Measurements from ENCODE around the gene CFC1.
"Not testable (repeated sequence)": the region's sequence is repeated elsewhere in the genome, so short reads cannot be mapped to it uniquely, and the experiment has no call there.

The CFC1 gene

DNA sequence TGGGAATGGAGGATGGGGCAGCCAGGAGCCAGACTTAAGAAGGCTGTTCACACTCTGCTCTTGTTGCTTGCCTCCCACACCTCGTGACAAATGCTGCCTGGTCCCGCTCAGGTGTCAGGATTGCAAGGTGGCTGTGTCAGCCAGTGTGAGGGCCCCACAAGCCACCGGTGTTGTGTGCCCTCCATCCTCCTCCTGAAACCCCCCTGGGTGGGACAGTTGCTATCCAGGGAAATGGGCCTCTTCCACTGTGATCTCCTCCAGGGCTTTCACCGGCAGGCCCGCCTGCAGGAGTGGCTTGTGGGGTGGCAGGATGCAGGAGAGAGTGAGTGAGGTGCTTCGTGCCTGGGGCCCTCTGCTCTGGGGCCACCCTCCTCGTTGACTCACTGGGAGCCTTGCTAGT, 16.4 kb downstream of the CFC1 start:
- not testable (repeated sequence) for DNase-seq

DNA sequence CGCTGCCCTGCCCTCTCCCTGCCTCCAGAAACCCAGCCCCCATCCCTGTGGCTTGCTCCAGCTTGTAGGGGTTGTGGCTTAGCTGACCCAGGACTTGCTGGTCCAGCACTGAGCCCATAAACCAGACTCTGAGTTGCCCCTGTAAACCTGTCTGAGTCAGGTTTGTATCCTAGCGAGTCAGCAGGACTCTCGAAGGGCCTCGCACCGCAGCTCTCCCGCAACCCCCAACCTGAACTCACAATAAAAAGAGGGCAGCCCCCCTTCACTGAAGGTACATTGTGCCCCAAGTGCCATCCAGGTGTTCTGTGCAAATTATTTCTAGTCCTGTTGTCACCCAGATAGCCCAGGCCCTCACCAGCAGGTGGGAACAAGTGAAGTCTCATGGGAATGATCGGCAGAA, 17.9 kb downstream of the CFC1 start:
- DNase-seq = not testable (repeated sequence)

DNA sequence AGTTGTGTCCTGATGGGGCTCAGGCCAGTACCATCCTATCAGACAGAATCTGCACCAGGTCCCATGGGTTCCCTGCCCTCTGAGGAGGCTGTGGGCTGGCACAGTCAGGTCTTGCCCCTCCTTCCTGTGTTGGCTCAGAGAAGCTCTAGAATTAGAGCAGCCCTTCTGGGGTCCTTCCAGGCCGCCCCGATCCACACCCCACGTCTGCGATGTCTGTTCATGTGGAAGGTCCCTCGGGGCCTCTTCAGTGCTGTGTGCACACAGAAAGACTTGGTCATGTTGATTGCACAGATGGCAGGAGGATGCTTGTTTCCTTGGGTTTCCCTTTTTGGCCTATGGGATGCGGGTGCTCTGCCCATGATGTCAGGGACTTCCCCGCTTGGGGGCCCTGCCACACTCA, 20.3 kb downstream of the CFC1 start:
- DNase-seq = not testable (repeated sequence)

DNA sequence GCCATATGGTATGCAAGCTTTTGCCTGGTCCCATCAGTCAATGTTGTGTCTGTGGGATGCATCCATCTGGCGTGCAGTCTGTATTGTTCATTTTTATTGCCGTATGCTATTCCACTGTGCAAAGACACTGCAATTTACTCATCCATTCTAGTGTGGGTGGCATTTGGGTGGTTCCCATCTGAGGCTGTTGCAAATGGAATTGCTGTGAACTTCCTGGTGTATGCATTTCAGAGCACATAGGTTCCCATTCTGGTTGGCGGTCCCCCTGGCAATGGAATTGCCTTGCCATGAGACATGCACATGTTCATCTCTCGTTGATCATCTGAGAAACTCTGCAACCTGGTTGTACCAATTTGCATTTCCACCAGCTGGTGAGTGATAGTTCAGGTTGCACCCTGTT, 21.8 kb downstream of the CFC1 start:
- DNase-seq = not testable (repeated sequence)

DNA sequence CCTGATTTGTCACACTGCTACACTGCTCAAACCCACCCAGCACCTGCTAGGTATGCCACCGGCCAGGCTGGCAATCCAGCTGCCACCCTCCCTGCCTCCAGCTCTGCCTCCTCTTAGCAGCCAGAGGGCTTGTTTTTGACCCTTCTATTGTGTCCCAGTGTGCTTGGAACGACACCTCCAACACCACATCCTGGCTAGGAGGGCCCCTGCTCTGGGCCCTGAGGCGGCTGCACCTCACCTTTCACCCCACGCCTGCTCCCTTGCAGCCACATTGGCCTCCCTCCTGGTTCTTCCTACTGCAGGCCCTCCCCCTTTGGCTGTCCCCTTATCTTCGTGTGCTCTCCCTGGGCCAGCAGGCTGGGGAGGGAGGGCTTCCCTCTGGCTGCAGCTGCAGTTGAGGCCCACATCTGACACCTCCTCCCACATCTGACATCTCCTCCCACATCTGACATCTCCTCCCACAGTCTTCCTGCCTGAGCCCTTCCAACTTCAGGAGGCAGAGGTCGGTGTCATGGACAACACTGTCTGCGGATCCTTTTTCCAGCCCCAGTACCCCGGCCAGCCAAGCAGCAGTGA, 23.1 kb downstream of the CFC1 start:
- not testable (repeated sequence) for DNase-seq

DNA sequence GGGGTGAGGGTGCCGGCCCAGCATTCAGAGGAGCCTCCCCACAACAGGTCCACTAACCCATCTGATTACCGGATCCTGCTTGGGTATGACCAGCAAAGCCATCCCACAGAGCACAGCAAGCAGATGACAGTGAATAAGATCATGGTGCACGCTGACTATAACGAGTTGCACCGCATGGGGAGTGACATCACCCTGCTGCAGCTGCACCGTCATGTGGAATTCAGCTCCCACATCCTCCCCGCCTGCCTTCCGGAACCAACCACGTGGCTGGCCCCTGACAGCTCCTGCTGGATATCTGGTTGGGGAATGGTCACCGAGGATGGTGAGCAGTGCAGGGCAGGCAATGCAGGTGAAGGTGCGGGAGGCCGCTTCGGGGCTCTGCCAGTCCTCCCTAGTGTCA, 25.1 kb downstream of the CFC1 start:
- not testable (repeated sequence) for DNase-seq

DNA sequence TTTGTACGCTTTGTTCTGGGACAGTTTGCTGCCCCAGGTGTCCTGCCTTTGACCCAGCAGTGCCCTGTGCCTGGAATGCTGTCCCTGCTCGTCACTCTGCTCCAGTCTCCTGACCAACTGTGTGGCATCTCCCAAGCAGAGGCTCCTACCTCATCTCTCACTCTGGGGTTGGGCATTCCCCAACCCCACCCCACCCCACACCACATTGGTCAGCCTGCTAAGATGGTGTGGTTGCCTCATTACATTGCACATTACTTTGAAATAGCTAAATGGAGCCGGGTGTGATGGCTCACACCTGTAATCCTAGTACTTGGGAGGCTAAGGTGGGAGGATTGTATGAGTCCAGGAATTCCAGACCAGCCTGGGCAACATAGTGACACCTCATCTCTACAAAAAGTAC, 27.4 kb downstream of the CFC1 start:
- DNase-seq = not testable (repeated sequence)

DNA sequence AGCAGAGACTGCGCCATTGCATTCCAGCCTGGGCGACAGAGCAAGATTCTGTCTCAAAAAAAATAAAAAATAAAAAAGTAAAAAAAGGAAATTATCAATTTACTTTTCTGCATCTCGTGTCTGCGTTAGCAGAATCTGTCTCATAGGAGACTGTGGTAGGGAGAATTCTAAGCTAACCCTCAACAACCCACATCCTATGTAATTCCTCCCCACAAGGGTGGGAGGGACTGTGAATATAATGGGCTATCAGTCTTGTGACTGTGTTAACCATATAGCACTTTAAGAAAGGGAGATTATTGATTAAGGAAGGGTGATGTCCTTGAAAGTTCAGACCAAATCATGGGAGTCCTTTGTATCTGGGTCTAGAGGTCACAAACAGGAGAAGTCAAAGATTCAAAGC, 33.2 kb downstream of the CFC1 start:
- DNase-seq = not testable (repeated sequence)

DNA sequence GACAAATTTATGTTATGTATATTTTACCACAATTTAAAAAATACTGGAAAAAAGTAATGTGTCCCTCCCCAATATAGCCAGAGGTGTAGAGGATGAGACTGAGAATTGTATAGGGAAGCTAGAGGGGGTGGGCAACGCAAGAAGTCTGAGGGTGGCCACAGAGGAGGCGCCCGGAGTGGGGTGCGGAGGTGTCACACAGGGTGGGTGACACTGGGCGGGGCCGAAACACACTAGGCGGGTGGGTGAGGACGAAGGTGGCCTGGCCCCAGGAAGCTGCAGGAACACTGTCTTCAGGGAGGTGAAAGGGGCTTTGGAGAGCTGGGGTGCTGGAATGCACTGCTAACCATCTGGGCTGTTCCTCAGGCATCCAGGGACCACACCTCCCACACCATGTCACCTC, 42.9 kb downstream of the CFC1 start:
- DNase-seq = not testable (repeated sequence)

DNA sequence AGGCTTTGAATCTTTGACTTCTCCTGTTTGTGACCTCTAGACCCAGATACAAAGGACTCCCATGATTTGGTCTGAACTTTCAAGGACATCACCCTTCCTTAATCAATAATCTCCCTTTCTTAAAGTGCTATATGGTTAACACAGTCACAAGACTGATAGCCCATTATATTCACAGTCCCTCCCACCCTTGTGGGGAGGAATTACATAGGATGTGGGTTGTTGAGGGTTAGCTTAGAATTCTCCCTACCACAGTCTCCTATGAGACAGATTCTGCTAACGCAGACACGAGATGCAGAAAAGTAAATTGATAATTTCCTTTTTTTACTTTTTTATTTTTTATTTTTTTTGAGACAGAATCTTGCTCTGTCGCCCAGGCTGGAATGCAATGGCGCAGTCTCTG, 45.2 kb downstream of the CFC1 start:
- not testable (repeated sequence) for DNase-seq

DNA sequence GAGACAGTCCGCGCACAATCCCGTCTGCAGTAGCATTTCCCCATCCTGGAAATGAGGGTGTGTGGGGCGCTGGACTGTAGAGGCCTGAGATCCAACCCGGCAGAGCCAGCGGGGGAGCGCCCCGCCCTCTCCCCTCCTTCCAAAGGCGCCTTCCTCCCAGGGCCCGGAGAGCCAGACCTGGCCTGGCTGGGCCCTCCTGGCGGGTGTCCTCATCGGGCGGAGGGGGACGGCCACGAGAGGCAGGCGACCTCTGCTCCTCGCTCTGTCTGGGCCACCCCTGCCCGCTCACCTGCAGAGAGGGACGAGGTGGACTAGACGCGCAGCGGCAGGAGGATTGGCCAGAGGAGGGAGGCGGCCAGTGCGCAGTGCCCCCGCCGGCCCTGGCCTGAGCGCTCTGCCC, 49.9 kb downstream of the CFC1 start:
- DNase-seq = not testable (repeated sequence)

DNA sequence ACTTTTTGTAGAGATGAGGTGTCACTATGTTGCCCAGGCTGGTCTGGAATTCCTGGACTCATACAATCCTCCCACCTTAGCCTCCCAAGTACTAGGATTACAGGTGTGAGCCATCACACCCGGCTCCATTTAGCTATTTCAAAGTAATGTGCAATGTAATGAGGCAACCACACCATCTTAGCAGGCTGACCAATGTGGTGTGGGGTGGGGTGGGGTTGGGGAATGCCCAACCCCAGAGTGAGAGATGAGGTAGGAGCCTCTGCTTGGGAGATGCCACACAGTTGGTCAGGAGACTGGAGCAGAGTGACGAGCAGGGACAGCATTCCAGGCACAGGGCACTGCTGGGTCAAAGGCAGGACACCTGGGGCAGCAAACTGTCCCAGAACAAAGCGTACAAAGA, 51.0 kb downstream of the CFC1 start:
- DNase-seq = not testable (repeated sequence)

DNA sequence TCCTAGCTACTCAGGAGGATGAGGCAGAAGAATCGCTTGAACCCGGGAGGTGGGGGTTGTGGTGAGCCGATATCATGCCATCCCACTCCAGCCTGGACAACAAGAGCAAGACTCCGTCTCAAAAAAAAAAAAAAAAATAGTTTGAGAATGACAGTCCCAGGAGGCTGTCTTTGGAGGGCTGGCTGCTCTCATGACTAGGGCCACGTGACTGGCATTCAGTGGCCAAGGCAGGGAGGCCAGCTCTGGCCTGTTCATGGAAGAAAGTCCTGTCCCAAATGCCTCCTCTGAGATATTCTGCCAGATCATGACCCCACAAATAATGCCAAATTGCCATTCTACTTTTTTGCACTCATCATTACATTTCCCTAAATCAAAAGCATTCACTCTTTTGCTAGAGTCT, 54.4 kb downstream of the CFC1 start:
- DNase-seq = not testable (repeated sequence)

DNA sequence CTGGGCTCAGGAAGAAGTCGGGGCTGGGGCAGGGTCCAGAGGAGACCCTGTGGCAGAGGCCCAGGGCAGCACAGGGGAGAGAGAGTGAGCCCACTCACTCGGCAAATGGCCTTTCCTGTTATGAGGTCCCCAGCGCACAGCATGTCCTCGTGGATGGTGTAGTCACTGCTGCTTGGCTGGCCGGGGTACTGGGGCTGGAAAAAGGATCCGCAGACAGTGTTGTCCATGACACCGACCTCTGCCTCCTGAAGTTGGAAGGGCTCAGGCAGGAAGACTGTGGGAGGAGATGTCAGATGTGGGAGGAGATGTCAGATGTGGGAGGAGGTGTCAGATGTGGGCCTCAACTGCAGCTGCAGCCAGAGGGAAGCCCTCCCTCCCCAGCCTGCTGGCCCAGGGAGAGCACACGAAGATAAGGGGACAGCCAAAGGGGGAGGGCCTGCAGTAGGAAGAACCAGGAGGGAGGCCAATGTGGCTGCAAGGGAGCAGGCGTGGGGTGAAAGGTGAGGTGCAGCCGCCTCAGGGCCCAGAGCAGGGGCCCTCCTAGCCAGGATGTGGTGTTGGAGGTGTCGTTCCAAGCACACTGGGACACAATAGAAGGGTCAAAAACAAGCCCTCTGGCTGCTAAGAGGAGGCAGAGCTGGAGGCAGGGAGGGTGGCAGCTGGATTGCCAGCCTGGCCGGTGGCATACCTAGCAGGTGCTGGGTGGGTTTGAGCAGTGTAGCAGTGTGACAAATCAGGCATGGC, 55.4 kb downstream of the CFC1 start:
- DNase-seq = not testable (repeated sequence)

DNA sequence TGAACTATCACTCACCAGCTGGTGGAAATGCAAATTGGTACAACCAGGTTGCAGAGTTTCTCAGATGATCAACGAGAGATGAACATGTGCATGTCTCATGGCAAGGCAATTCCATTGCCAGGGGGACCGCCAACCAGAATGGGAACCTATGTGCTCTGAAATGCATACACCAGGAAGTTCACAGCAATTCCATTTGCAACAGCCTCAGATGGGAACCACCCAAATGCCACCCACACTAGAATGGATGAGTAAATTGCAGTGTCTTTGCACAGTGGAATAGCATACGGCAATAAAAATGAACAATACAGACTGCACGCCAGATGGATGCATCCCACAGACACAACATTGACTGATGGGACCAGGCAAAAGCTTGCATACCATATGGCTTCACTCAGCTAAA, 56.6 kb downstream of the CFC1 start:
- not testable (repeated sequence) for DNase-seq
